HG03378 (cell line): ENCODE results near the gene RSPH1.

Experiments used
- ATAC-seq: cut with Tn5 transposase; IDR thresholded peaks from one replicate; pipeline ENCODE4 v1.9.1; 2021; ENCODE audit warnings: mild to moderate bottlenecking, moderate library complexity; ENCODE audit not compliant: unreplicated experiment

The RSPH1 gene

DNA sequence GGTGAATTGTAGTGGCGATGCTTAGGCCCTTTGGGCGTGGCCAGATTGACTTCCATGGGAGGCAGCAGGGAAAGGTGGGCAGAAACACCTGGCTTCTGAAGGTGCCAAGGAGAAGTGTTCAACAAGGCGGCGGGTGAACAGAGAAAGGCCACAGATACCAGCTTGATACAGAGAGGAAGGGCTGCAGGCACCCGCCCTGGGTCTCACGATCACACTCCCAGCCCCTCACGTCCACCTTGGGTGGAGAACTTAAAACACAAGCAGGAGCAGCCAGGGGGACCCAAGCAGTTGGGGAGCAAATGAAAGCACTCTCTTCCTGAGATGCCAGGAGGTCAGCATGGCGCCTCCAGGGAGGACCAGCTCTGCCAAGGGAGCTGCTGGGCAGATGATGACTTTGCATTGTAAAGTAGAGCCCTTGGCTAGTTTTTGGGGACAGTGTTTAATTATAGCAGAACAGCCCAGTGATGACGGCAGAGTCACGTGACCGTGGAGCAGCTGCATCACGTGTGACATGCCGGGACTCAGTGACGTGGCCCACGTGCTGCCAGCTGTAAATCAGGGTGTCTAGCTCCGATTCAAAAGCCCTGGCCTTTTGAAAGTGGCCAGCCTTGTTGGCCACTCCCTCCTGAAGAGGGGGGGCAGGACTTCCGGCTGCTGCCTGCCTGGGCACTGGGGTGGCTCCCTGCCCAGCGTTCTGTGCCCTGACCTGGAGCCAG, 36.6 kb upstream of the RSPH1 start:
- no peak for ATAC-seq

DNA sequence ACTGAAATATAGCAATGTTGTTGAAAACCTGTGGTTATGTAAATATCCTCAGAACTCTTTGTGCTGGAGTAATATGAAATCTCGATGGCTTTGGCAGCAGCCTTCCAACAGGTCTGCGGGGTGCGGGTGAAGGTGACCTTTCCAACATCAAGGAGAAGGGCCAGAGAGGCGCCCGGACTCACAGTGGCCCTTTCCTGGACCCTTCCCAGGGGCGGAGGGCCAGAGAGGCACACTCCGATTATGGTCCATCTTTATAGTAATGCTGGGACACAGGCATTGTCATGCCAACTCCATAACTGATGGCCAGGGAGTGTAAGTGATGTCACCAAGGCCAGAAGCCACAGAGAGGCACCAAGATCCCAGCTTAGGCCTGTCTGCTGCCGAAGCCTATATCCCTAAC, 35.7 kb upstream of the RSPH1 start:
- ATAC-seq, result no peak

DNA sequence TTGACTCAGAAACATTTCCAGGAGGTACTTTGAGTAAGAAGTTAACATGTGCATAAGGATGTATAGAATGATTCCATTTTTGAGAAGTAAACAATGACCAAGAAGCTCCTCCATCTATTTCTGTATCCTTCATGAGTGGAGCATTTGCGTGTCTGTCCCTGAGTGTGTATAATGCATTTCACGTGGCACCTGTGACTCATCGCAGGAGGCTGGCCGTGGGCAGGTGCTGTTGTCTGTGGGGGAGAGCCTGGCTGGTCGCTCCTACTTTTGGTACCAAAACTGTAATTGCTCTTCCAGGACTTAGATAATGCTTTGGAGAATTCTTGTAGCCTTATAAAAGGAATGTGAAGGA, 34.1 kb upstream of the RSPH1 start:
- no peak for ATAC-seq

DNA sequence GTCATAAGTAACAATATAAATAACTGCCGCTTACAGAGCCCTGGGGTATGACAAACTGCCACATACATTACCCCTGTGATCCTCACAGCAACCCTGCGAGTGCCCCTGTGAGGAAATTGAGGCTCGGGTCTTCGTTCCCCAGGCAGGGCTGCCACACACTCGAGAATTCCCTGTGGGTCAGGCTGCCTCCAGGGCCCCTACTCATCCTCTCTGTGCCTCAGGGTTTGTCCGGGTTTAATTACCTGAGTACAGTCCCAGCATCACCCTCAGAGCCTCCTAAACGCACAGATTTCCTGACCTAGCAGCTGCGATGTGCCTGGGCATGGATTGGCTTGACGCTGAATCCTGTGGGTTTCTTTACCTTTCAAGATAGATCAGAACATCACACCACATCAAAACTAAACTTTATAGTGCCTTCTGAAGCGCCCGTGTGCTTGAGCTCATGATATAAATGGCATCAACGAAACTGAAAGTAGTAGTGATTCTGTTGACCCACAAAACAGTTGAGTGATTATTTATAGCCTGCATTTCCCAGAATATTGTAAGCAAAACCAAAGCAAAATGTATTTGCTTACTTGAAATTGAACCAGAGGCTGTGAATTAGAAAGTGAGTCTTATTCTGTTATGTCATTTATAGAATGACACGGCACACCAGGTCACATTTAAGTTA, 31.6 kb upstream of the RSPH1 start:
- ATAC-seq, result peak; percentile 31

DNA sequence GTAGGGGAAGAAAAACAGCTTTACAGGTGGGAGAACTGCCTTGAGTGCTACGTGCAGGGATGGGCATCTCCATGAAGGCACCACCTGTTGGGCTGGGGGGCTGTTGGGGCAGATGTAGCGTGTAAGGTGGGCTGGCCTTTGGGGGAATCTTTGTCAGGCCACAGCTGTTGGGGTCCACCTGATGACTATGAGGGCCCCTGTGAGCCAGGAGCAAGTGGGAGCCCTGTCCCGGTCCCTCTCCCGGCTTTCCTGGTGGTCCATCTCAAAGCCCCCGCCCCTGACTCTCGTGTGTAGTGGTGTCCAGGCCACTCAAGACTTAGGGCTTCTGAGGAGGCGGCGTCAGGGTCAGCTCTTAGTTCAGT, 31.1 kb upstream of the RSPH1 start:
- ATAC-seq, result no peak

DNA sequence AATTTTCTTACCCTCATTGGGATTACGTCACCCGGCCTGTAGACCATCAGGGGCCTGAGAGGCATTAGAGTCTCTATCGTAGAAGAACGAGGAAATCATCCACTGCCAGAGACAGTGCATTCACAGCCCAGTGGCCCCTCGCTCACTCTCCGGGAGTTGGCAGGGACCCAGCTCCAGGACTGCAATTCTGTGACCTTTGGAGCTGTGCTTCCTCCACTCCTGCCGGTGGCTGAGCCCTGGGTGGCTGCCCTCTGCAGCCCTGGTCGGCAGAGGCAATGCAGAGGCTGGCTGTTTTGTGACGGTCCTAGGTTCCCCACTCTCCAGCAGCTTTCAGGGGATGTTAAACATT, 30.3 kb upstream of the RSPH1 start:
- ATAC-seq, result no peak

DNA sequence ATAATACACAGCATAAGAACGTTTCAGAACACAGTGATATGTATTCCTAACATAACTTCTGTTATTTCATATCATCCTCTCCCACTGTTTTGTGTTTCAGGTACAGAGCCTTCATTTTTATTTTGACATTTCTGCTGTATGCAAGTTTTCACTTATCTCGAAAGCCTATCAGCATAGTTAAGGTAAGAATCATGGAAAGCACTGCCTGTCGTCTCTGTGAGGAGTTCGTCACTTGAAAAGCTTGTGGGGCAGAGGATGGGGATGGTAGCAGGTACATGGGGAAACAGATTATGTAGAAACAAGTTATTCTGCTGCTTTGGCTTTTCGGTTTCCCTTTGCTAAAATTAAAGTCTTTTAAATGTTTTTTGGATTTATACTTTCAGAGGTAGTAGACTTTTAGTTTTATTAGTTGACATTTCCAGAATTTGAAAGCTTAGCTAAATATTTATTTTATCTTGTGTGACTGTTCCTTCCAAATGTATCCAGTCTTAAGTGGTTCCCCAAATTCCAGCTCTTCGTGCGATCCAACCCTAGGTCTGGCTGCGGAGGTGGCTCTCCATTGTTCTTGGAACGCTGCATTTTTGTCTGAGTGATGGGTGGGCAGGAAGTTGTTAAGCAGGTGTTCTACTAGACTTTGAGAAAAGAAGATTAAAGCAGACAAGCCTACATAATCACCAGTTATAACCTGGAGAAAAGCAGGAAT, 29.8 kb upstream of the RSPH1 start:
- no peak for ATAC-seq

DNA sequence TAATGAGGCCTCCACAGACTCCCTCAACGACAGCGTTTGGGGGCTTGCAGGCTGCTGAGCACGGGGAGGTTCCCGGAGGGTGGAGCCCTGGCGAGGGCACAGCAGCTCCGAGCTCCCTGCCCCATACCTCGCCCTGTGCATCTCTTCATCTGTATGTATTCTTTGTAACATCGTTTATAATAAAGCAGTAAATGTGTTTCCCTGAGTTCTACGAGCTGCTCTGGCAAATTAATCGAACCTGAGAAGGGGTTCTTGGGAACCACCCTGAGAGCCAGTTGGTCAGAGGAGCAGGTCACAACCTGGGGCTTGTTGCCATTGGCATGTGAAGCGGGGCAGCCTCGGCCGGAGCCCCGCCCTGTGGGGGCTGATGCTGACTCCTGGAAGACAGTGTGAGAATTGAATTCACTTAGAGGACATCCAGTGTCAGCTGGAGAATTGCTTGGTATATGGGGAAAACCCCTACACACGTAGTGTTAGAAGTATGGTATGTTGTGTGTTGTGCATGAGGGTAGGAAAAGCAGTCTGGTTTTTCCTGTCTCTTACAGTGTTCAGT, 29.1 kb upstream of the RSPH1 start:
- ATAC-seq, result peak; percentile 17

DNA sequence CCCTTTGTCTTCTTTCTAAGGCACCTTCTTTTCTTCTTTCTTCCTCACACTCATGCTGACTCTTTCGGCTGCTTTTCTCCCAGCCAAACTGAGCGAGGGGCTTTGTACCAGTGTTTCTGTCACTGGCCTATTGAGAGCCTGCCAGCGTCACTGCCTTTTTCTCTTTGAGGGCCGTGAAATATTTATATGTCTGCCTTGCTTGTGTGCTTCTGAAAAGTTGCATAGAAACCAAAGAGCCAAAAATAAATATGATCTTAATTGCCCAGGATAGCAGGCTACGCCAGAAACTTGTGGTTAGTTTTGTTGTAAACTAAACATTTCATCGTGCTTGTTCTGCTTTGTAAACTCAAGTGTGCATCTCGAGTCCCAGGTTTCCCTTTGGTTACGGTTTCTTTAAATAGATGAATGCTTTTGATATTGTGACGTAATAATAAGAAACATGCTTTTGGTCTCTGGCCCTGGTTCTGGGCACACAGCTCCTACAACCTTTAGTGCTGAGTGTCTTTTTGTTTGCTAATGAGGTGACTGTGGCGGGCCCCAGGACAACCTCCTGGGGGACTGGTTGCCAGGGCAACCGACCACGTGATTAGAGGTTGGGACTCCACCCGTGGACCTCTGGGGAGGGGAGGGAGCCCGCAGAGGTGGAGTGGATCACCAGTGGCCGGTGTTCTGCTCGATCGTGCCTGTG, 28.5 kb upstream of the RSPH1 start:
- peak; percentile 76 for ATAC-seq

DNA sequence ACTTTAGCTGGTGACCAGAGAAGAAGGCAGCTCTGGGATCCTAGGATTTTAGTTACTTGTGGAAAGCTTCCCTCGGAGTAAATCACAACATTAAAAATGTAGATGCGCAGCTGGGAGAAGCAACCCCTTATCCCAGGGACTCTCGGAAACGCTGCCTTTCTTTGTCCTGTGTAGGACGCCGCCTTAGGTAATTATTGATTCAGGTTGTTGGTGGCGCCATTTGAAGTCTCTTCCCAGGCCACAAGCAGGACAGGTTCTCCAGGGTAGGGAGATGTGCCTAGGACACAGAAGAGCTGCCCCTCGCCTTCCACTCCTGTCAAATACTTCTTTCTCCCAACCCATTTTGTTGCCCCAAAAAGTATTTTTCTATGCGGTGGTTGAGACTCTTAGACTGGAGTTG, 27.9 kb upstream of the RSPH1 start:
- no peak for ATAC-seq

DNA sequence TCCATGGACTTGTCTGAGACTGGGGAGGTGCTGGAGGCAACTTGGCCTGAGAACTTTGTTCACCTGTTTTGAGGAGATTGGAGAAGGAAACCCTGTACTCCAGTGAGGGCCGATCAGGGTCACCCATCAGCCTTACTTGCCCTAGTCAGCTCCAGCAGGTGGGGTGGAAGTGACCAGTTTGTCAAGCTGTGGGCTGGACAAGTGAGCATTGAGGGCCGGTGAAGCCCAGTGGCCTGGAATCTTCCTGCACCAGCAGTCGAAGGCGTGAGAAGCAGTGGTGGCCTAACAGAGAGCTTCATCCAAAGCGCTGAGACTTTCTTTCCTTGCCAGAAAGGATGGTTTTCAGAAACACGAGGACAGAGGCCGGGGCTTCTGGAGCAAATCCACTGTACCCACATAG, 27.2 kb upstream of the RSPH1 start:
- no peak for ATAC-seq

DNA sequence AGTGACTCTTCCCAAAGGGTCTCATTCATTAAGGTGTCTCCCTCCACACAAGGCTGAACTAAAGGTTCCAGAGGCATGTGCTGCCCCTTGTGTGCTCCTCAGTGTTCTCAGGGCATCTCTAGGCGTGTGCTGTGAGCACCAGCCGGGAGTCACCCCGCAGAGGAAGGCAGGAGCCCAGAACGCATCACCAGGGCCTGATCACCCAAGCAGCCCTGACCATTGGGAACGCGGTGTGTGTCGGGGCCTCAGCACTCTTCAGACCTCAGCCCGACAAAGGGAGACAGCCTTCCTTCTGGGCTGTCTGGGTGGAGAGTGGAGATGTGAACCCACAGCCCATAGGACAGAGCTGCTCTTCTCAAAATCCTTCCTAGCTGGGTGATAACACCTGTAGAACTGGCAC, 26.7 kb upstream of the RSPH1 start:
- ATAC-seq, result no peak

DNA sequence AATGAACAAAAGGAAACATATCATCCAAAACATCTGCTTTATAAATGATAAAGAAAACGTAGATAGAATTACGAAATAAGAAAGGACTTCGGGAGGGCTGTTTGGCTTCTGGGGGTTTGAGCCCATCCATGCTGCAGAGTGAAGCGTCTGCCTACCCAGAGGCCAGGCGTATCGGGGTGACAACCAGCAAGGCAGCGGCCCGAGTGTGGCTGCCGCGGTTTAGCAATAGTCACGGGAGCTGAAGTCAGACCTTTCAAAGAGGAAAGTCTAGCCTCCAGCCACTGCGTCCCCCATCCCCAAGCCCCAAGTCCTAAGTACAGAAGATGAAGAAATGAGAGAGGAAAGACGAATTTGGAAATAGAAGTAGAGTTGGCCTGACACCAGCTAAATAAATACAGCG, 26.2 kb upstream of the RSPH1 start:
- no peak for ATAC-seq

DNA sequence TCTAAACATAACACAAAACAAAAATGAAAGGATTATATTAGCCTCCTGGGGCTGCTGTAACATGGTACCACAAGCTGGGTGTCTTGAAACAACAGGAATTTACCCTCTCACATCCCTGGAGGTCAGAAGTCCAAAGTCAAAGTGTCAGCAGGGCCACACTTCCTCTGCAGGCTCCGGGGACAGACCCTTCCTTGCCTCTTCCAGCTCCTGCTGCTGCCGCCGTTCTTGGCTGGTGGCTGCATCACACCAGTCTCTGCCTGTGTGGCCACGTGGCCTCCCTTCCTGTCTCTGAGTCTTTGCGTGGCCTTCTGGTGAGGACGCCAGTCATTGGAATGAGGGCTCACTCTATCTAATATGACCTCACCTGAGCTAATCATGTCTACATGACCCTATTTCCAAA, 25.8 kb upstream of the RSPH1 start:
- no peak for ATAC-seq

DNA sequence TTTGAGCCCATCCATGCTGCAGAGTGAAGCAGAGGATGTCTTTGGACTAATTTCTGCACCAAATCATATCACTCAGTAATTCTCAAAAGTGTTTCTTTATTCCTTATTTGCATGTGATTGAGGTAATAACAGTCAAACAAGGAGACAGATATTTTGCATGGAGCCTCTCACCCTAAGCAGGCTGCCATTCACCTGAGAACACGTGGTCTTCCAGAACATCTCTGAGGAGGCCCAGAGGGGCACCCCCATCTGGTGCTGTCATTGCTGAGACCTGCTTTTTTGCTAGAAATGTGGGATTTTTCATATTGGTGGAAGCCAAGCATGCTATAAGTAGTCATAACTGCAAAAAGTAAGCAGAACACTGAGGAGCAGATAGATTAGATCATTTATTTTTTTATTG, 25.4 kb upstream of the RSPH1 start:
- no peak for ATAC-seq

DNA sequence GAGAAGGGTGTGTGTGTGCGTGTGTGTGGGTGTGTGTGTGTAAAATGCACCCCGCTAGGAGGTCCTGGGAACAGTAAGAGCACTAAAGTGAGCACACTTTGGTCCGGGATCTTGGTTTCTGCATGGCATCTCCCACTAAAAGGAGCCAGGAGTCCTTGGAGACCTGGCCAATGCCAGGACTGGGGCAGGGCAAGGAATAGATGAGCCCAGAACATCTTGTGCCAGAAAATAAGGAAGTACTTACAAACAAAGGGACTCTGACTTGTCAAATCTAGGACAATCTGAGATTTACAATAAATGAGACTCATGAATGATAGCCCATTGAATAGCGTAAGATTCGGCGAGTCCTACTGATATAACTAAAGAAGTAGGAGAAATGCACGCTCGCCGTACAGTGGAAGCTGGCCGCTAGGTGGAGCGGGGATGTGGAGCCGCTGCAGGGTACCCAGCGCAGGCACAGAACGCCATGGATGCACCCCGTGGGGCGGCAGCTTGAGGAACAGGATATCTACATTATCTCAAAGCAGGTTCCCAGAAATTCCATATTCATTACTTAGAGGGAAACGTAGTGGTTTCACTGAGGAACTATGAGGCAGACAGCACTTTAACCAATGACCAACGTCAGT, 24.7 kb upstream of the RSPH1 start:
- no peak for ATAC-seq

DNA sequence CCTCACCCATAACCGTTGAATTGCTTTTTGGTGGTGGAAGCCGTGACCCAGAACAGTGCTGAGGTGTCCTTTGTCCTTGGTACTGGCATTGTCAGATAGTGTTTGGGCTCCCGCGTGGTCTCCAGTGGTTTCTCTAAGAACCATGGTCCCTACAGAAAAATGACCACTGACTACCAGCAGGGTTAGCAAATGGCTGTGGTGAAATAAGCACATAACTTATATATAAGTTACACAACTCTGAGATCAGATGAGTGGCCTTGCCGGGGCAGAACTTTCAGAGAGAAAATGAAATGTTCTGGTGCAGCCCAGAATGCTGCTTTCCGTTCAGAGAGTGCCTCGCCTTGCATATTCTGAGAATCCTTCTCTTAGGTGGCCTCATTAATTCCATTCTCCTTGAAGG, 22.6 kb upstream of the RSPH1 start:
- no peak for ATAC-seq

DNA sequence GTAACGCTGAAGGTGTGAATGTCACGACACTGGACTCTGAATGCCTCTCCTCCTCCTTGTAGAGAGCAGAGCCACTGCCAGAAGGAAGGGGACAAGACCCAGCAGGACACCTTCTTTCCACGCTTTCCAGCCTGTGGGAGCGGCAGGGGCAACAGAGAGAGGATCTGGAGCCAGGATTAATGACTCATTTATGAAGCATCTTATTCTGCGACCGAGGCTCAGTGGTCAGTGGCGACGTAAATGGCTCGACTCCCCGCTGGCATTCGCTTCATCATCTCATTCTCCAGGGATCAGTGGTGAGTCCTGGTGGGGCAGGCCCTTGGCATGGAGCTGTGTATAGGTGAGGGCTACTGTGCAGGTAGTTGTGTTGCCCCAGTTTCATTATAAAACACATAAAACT, 22.2 kb upstream of the RSPH1 start:
- no peak for ATAC-seq

DNA sequence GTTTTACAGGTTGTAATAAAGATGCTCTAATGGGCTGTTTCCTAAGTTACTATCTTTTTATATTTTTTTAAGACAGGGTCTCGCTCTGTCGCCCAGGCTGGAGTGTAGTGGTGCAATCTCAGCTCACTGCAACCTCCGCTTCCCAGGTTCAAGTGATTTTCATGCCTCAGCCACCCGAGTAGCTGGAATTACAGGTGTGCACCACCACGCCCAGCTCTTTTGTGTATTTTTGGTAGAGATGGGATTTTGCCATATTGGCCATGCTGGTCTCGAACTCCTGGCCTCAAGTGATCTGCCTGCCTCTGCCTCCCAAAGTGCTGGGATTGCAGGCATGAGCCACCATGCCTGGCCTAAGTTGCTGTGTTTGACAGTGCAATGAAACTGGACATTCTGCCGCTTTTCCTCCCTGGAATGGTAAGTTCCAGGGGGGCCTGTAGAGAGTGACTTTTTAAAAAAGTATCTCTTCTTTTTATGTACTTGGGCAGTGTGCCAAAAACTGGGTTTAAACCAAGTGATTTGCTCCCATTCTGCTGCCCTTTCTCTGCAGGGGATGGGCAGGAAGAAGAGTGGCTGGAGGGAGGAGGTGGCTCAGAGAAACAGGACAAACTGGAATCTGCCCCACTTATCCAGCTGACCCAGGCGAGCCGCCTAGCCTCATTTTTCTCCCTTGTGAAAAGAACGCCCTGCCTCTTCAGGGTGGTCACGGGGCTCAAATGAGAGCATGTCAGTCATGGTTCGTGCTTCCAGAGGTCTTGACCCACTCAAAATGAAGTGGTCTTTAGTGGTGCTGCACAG, 19.9 kb upstream of the RSPH1 start:
- ATAC-seq, result no peak

DNA sequence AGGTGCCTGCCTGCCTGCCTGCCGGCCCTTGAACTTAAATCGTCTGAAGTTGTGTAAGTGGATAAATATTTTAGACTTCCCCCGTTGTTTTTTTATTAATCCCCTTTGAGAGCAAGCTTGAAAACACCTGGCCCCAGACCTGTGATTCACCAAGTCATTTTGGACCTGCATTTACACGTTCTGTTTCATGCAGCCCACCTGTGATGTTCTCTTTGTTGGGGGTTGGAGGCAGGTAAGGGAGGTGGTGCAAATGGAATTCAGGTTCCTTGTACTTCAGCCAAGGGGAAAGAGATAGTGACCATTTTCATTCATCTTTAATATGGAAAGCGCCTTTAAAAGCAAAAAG, 18.8 kb upstream of the RSPH1 start:
- ATAC-seq, result no peak
